Measurements from ENCODE around the gene FAM240A.

The FAM240A gene

DNA sequence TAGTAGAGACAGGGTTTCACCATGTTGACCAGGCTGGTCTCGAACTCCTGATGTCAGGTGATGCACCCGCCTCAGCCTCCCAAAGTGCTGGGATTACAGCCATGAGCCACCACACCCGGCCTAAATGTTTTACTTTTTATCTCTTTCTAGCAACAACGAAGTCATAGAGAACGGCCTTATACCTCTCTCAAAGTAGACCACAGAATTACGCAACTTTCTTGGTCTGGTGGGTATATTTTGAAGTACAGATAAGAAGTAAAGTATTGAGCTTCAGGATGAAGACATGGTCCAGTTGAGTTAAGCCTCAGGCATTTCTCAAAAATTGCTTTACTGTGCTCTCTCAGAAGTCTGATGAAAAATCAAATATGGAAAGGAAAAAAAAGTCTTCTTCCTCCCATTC is 30.6 kb downstream of the FAM240A start:
- H3K4me3 ChIP-seq (ENCODE audit: low read length), result no peak overlapping the region
- H3K27me3 ChIP-seq (ENCODE audit: control insufficient read depth, low read length), result peaks cover 20% of the 10 kb centered on the region
- TF ChIP-seq CTCF (IDR thresholded peaks at IDR 0.05; ENCODE audit: low read depth, low read length, poor library complexity, severe bottlenecking) (no peak), EZH2phosphoT487 (IDR thresholded peaks at IDR 0.05; ENCODE audit: borderline replicate concordance, low read length) (no peak)
- H3K4me2 ChIP-seq (ENCODE audit: low read length), result no peak overlapping the region
- H3K9me3 ChIP-seq (ENCODE audit: control insufficient read depth, insufficient read depth, low read length), result no peaks in the 10 kb centered on the region
- no peaks in the 10 kb centered on the region for H3K79me2 ChIP-seq (ENCODE audit: control insufficient read depth, low read length)
- no peaks in the 10 kb centered on the region for H3K36me3 ChIP-seq (ENCODE audit: control insufficient read depth, low read length)
- no peaks in the 10 kb centered on the region for H3F3A ChIP-seq (ENCODE audit: control insufficient read depth, insufficient read depth)
- H4K20me1 ChIP-seq (ENCODE audit: control insufficient read depth, insufficient read depth, low read depth, low read length), result no peaks in the 10 kb centered on the region
- no peaks in the 10 kb centered on the region for H3K9me2 ChIP-seq (replicated peaks; ENCODE audit: control insufficient read depth, low read length)
- no peak overlapping the region for H3K27ac ChIP-seq (ENCODE audit: low read depth, low read length)
- no peaks in the 10 kb centered on the region for H3K4me1 ChIP-seq (ENCODE audit: control insufficient read depth, low read length)

DNA sequence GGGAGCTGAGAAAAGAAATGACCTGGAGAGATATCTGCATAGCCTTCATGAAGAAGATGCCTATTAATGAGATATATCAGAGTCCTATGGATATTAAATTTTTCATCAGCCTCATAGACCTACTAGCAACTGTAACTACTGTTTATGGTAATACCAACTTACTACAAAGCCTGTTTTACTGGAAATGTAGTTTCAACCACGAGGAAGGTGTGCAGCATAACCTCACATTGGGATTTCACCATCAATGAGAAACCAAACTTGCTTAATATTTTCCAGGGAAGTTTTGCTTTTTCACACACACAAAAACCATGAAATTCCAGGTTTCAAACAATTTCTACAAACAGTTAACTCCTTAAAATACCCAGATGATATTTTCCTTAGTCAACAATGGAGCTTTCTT is 31.4 kb downstream of the FAM240A start:
- Histone ChIP-seq H3K4me3 (ENCODE audit: low read length) (no peak overlapping the region), H3K27ac (ENCODE audit: low read depth, low read length) (no peak overlapping the region), H3K36me3 (ENCODE audit: control insufficient read depth, low read length) (no peaks in the 10 kb centered on the region), H3K4me2 (ENCODE audit: low read length) (no peak overlapping the region), H4K20me1 (ENCODE audit: control insufficient read depth, insufficient read depth, low read depth, low read length) (no peaks in the 10 kb centered on the region), H3K27me3 (ENCODE audit: control insufficient read depth, low read length) (peaks cover 20% of the 10 kb centered on the region), H3F3A (ENCODE audit: control insufficient read depth, insufficient read depth) (no peaks in the 10 kb centered on the region), H3K9me3 (ENCODE audit: control insufficient read depth, insufficient read depth, low read length) (no peaks in the 10 kb centered on the region), H3K4me1 (ENCODE audit: control insufficient read depth, low read length) (no peaks in the 10 kb centered on the region), H3K79me2 (ENCODE audit: control insufficient read depth, low read length) (no peaks in the 10 kb centered on the region), H3K9me2 (replicated peaks; ENCODE audit: control insufficient read depth, low read length) (no peaks in the 10 kb centered on the region)
- TF ChIP-seq EZH2phosphoT487 (IDR thresholded peaks at IDR 0.05; ENCODE audit: borderline replicate concordance, low read length) (no peak), CTCF (IDR thresholded peaks at IDR 0.05; ENCODE audit: low read depth, low read length, poor library complexity, severe bottlenecking) (no peak)

GRCh38 chr3:46646700-46647099 is 34.4 kb downstream of the FAM240A start:
- H3K9me3 ChIP-seq (ENCODE audit: control insufficient read depth, insufficient read depth, low read length), result no peaks in the 10 kb centered on the region
- peaks cover 16% of the 10 kb centered on the region for H3K27me3 ChIP-seq (ENCODE audit: control insufficient read depth, low read length)

More at GRCh38 chr3:46646700-46647099, 34.4 kb downstream of the FAM240A start:
- no peaks in the 10 kb centered on the region for H4K20me1 ChIP-seq (ENCODE audit: control insufficient read depth, insufficient read depth, low read depth, low read length)
- no peaks in the 10 kb centered on the region for H3K36me3 ChIP-seq (ENCODE audit: control insufficient read depth, low read length)
- no peaks in the 10 kb centered on the region for H3F3A ChIP-seq (ENCODE audit: control insufficient read depth, insufficient read depth)
- H3K79me2 ChIP-seq (ENCODE audit: control insufficient read depth, low read length), result no peaks in the 10 kb centered on the region
- H3K4me1 ChIP-seq (ENCODE audit: control insufficient read depth, low read length), result no peaks in the 10 kb centered on the region
- no peaks in the 10 kb centered on the region for H3K9me2 ChIP-seq (replicated peaks; ENCODE audit: control insufficient read depth, low read length)
- TF ChIP-seq EZH2phosphoT487 (IDR thresholded peaks at IDR 0.05; ENCODE audit: borderline replicate concordance, low read length) (no peak), CTCF (IDR thresholded peaks at IDR 0.05; ENCODE audit: low read depth, low read length, poor library complexity, severe bottlenecking) (no peak)
- no peak overlapping the region for H3K4me3 ChIP-seq (ENCODE audit: low read length)
- H3K4me2 ChIP-seq (ENCODE audit: low read length), result no peak overlapping the region
- no peak overlapping the region for H3K27ac ChIP-seq (ENCODE audit: low read depth, low read length)

Measured in DOHH2 (cell line).